Mammary epithelial cell (primary cell): ENCODE results near the gene TBXAS1.

Experiments
- EZH2 ChIP-seq: IDR thresholded peaks from 2 replicates; pipeline ENCODE4 v1.6.1; 2012; ENCODE audit warnings: low read length, inconsistent platforms, borderline replicate concordance
- TF ChIP-seq, protein P1 (sequence below), 2 donors: IDR thresholded peaks in 1 of 2; conservative IDR thresholded peaks in 1 of 2; 2 replicates each; pipeline ENCODE4 v1.5.1; 2011 to 2012; ENCODE audit warnings: inconsistent platforms in 2 of 2, low read length in 2 of 2, mild to moderate bottlenecking in 2 of 2, control low read depth in 1 of 2, low read depth in 1 of 2; ENCODE audit not compliant: insufficient read depth in 1 of 2; ENCODE audit errors: extremely low read depth in 1 of 2

- TF ChIP-seq, protein P1, sequence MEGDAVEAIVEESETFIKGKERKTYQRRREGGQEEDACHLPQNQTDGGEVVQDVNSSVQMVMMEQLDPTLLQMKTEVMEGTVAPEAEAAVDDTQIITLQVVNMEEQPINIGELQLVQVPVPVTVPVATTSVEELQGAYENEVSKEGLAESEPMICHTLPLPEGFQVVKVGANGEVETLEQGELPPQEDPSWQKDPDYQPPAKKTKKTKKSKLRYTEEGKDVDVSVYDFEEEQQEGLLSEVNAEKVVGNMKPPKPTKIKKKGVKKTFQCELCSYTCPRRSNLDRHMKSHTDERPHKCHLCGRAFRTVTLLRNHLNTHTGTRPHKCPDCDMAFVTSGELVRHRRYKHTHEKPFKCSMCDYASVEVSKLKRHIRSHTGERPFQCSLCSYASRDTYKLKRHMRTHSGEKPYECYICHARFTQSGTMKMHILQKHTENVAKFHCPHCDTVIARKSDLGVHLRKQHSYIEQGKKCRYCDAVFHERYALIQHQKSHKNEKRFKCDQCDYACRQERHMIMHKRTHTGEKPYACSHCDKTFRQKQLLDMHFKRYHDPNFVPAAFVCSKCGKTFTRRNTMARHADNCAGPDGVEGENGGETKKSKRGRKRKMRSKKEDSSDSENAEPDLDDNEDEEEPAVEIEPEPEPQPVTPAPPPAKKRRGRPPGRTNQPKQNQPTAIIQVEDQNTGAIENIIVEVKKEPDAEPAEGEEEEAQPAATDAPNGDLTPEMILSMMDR (conservative IDR thresholded peaks at IDR 0.05 in 1 of 2, IDR thresholded peaks at IDR 0.05 in 1 of 2; ENCODE audit: extremely low read depth in 1 of 2, insufficient read depth in 1 of 2, low read depth in 1 of 2, low read length in 2 of 2): no peak
- no peak for TF ChIP-seq EZH2
Measured at GRCh38 chr7:139821349-139822105, 7.5 kb upstream of the TBXAS1 start.
